GM12891 (cell line): ENCODE results near the gene LRPAP1.

Experiments
- PAX5 ChIP-seq: IDR thresholded peaks from 2 replicates; pipeline ENCODE4 v1.6.1; 2011; ENCODE audit warnings: low read length, moderate library complexity, mild to moderate bottlenecking; ENCODE audit not compliant: insufficient read depth, severe bottlenecking
- POLR2A ChIP-seq: IDR thresholded peaks from 2 replicates; pipeline ENCODE4 v1.6.1; 2011; ENCODE audit warnings: low read depth, low read length, control low read depth
- POLR2AphosphoS5 ChIP-seq: IDR thresholded peaks from 2 replicates; pipeline ENCODE4 v1.6.1; 2011; ENCODE audit warnings: low read depth, low read length, control low read depth
- SPI1 ChIP-seq: IDR thresholded peaks from 2 replicates; pipeline ENCODE4 v1.6.1; 2011; ENCODE audit warnings: low read depth, low read length, control low read depth
- TAF1 ChIP-seq: IDR thresholded peaks from 2 replicates; pipeline ENCODE4 v1.6.1; 2011; ENCODE audit warnings: low read depth, low read length, control low read depth

- no peak for TF ChIP-seq TAF1
- TF ChIP-seq POLR2AphosphoS5: no peak
- no peak for TF ChIP-seq POLR2A
- TF ChIP-seq SPI1: no peak
- TF ChIP-seq PAX5: no peak
These were observed 42.7 kb downstream of the LRPAP1 start for GRCh38 chr4:3489451-3489962.
